Measurements from ENCODE around the gene TRPV3.

DNA sequence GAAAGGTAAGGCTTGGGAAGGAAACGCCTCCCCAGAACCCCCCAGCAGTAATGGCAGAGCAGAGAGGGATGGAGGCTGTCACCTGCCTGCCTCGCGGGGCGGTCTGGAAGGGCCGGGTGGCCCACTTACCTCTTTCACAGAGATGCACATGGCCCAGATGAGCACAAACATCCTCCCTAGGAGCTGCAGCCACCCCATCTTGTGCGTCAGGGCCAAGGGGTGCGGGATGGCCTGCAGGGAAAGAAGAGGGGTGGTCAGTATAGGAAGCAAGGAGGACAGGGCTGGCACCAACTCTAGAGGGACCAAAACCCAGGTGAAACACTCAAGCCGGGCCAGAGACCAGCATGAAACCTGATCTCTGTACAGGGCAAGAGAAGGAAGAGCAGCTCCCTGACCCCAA, 29.7 kb downstream of the TRPV3 start:
- TF ChIP-seq, protein P1, sequence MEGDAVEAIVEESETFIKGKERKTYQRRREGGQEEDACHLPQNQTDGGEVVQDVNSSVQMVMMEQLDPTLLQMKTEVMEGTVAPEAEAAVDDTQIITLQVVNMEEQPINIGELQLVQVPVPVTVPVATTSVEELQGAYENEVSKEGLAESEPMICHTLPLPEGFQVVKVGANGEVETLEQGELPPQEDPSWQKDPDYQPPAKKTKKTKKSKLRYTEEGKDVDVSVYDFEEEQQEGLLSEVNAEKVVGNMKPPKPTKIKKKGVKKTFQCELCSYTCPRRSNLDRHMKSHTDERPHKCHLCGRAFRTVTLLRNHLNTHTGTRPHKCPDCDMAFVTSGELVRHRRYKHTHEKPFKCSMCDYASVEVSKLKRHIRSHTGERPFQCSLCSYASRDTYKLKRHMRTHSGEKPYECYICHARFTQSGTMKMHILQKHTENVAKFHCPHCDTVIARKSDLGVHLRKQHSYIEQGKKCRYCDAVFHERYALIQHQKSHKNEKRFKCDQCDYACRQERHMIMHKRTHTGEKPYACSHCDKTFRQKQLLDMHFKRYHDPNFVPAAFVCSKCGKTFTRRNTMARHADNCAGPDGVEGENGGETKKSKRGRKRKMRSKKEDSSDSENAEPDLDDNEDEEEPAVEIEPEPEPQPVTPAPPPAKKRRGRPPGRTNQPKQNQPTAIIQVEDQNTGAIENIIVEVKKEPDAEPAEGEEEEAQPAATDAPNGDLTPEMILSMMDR (IDR thresholded peaks at IDR 0.05; ENCODE audit: borderline replicate concordance, extremely low read depth, low read length, poor library complexity, severe bottlenecking): no peak
- no peak for TF ChIP-seq EZH2 (IDR thresholded peaks at IDR 0.05; ENCODE audit: borderline replicate concordance, low read depth, low read length, severe bottlenecking)

Data from DND-41 (cell line).